ENCODE data around the gene USP46.

- TF ChIP-seq CTCF (IDR thresholded peaks at IDR 0.05; ENCODE audit: insufficient read depth, low read length) (no peak), REST (IDR thresholded peaks at IDR 0.05; ENCODE audit: insufficient replicate concordance, low read depth) (no peak), POLR2AphosphoS5 (IDR thresholded peaks at IDR 0.05; ENCODE audit: low read depth) (no peak)
Measured at GRCh38 chr4:52704133-52704532, 45.0 kb upstream of the USP46 start.

All from HL-60 (cell line).